IPS-18a (cell line): ENCODE results near the gene SLC35E2B.

Experiments
- H3K27ac ChIP-seq: one replicate; pipeline ENCODE4 v1.5.1; 2013; ENCODE audit warnings: low read length
- H3K27me3 ChIP-seq: one replicate; pipeline ENCODE4 v1.6.1; 2013; ENCODE audit warnings: mild to moderate bottlenecking, low read length; ENCODE audit not compliant: control insufficient read depth, insufficient read depth
- H3K36me3 ChIP-seq: one replicate; pipeline ENCODE4 v1.6.1; 2013; ENCODE audit warnings: low read depth, low read length; ENCODE audit not compliant: control insufficient read depth
- H3K4me1 ChIP-seq: one replicate; pipeline ENCODE4 v1.6.1; 2013; ENCODE audit warnings: low read depth, low read length; ENCODE audit not compliant: control insufficient read depth
- H3K4me3 ChIP-seq: one replicate; pipeline ENCODE4 v1.5.1; 2013; ENCODE audit warnings: low read length
- H3K9ac ChIP-seq: one replicate; pipeline ENCODE4 v1.6.1; 2013; ENCODE audit warnings: mild to moderate bottlenecking, low read length, moderate library complexity
- H3K9me3 ChIP-seq: one replicate; pipeline ENCODE4 v1.6.1; 2013; ENCODE audit warnings: low read depth, low read length; ENCODE audit not compliant: control insufficient read depth

SLC35E2B gene

DNA sequence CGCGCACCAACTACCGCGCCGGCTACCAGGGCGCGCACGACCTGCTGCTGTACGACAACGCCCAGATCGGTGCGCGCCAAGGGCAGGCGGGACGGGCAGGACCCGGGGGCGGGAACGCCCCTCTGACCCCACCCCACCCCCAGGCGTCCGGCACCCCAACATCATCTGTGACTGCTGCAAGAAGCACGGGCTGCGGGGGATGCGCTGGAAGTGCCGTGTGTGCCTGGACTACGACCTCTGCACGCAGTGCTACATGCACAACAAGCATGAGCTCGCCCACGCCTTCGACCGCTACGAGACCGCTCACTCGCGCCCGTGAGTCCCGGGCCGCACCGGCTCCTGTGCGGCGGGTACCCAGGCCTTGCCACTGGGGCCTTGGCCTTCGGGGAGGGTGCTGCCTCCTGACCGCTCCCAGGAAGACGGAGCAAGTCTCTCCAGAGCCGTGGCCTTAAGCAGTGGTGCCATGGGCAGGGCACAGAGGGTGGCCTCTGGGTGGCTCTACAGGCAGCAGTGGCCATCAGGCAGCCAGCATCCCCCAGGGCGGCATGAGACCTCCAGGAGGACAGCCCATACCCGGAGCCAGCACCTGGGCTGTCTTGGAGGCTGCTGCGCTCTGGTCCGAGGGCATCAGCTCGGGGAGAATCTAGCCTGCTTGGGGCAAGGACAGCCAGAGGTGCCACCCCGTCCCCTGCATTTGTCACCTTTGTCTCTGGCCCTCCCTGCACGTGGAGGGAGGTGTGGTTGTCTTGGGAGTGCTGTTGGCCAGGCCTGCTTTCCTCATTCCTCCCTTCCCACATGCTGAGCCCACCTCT is 68.8 kb downstream of the SLC35E2B start:
- Histone ChIP-seq H3K4me1 (no peaks in the 10 kb centered on the region), H3K27me3 (no peaks in the 10 kb centered on the region), H3K36me3 (no peaks in the 10 kb centered on the region), H3K9ac (no peak overlapping the region), H3K4me3 (no peak overlapping the region), H3K9me3 (no peaks in the 10 kb centered on the region), H3K27ac (no peak overlapping the region)

DNA sequence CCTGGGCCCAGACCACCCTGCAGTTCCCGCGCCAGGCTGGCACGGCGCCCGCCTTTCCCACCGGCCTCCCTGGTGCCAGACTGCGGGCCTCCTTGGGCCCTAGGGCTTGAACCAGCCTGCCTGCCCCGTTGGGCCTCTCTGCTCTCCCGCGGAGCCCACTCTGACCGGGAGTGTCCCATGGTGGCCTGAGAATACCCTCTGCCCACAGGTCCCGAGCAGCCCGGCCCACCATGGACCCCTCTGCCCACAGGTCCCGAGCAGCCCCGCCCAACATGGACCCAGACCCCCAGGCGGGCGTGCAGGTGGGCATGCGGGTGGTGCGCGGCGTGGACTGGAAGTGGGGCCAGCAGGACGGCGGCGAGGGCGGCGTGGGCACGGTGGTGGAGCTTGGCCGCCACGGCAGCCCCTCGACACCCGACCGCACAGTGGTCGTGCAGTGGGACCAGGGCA is 69.4 kb downstream of the SLC35E2B start:
- H3K4me3 ChIP-seq: no peak overlapping the region
- no peak overlapping the region for H3K9ac ChIP-seq
- no peaks in the 10 kb centered on the region for H3K36me3 ChIP-seq
- no peaks in the 10 kb centered on the region for H3K4me1 ChIP-seq
- H3K27ac ChIP-seq: no peak overlapping the region
- no peaks in the 10 kb centered on the region for H3K27me3 ChIP-seq
- no peaks in the 10 kb centered on the region for H3K9me3 ChIP-seq

DNA sequence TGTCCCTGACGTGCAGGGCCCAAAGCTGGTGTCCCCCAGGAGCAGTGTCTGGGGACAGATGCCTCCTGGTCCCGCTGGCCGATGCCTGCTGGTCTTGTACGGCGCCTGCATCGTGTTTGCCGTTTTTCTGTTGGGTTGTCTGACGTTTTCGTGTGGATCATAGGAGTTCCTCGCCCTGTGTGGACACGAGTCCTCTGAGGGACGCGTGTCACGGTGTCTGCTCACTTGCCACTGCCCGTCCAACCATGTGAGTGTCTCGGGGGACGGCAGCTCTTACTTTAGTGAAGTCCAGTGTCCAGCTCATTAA is 69.9 kb downstream of the SLC35E2B start:
- H3K9me3 ChIP-seq: no peaks in the 10 kb centered on the region
- no peak overlapping the region for H3K4me3 ChIP-seq
- no peak overlapping the region for H3K9ac ChIP-seq
- H3K27me3 ChIP-seq: no peaks in the 10 kb centered on the region
- H3K36me3 ChIP-seq: no peaks in the 10 kb centered on the region
- H3K27ac ChIP-seq: no peak overlapping the region
- H3K4me1 ChIP-seq: no peaks in the 10 kb centered on the region

DNA sequence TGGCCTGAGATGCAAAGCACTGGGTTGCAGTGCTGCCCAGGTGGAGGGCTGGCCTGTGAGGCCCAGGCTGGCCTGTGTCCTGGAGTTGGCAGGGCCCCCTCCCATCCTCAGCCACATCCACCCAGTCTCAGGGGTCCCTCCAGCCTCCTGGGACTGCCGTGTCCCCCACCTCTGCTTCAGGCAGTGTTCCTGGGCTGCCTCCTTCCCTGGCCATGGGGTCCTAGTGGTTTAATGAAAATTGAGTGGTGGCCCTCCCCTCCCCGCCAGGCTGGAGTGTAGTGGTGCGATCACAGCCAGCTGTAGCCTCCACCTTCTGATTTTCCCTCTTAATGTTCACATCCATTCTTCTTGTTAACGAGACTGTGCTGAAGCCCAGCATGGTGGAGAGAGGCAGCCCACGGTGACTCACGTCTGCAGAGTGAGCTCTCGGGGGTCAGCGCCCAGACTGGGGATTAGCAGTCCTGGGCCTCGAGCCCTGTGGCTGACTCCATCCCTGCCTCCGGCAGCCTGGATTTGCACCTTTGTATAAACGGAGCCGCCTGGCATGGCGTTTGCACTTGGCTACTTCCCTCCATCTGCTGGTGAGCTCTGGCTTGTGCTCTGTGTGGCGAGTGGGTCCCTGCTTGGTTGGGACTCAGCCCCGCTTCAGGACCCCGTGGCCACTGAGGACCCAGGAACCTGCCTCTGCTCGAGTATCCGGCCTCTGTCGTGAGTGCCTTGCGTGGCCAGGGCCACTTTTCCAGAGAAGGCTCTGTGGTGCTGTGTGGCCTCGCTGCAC is 70.4 kb downstream of the SLC35E2B start:
- no peaks in the 10 kb centered on the region for H3K36me3 ChIP-seq
- H3K9ac ChIP-seq: no peak overlapping the region
- H3K4me1 ChIP-seq: no peaks in the 10 kb centered on the region
- H3K4me3 ChIP-seq: no peak overlapping the region
- H3K9me3 ChIP-seq: no peaks in the 10 kb centered on the region
- no peak overlapping the region for H3K27ac ChIP-seq
- H3K27me3 ChIP-seq: no peaks in the 10 kb centered on the region

DNA sequence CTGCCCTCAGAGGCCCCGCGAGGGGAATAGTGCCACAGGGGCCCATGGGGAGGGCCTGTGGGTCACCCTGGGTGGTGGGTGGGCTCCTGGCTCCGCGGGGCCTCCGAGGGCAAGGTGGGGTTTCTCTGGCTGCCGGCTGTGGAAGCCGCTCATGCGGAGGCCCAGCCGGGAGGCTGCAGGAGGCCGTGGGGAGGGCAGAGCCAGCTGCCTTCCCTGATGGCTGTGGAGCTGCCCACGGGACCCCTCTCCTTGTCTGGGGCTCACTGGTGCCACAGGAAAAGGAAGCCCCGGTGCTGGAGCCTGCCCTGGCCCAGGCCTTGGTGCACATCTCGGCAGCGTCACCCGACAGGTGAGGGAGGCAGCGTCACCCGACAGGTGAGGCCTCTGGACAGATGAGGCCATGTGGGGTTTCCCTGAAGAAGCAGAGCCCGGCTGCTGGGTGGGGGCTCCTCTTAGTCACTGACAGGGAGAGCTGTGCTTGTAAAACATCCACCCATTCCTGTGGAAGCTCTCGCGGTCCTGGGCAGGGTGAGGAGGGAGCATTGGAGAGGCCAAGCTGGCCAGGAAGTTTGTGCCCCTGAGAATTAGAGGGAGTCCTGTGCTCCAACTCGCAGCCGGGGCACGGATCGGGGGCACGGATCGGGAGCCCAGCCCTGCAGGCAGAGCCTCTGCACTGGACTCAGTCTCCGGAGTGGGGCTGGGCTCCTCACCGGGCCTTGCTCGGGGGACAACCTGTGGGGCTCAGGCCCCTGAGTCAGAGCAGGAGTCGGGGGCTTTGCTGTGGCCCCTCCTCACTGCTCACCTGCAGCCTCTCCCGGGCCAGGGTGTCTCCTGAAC is 71.2 kb downstream of the SLC35E2B start:
- Histone ChIP-seq H3K27ac (no peak overlapping the region), H3K4me1 (no peaks in the 10 kb centered on the region), H3K36me3 (no peaks in the 10 kb centered on the region), H3K4me3 (no peak overlapping the region), H3K27me3 (no peaks in the 10 kb centered on the region), H3K9ac (no peak overlapping the region), H3K9me3 (no peaks in the 10 kb centered on the region)

DNA sequence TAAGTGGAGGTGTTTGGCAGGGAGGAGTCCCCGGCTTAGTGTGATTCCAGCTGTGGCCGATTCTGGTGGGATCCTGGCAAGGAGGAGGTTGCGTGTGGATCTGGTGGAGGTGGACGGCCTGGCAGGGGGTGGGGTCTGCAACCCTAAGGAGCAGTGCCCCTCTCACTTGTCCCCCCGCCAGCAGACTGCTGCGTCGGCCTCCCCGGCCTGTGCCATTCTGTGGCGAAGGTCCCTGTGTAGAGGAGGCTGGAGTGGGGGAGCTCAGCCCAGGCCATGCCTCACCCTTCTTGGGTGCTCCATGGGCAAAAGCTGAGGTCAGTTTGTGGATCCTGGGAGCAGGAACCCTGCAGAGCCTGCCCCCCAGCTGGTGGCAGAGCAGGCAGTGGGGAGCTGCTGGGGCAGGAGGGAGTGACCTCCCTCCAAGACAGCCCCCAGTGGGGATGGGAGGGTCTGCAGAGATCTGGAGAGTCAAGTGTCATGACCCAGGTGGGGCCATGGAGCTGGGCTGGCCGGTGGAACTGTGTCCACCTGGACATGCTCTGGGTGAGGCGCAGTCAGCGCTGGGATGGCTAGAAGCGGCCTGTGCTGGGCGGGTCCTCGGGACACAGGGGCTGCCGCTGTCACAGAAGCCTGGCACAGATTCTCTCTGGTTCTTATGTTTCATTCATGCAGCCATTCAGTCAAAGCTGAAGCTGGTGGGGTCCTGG is 72.0 kb downstream of the SLC35E2B start:
- Histone ChIP-seq H3K4me3 (no peak overlapping the region), H3K36me3 (no peaks in the 10 kb centered on the region), H3K27ac (no peak overlapping the region), H3K4me1 (no peaks in the 10 kb centered on the region), H3K9me3 (no peaks in the 10 kb centered on the region), H3K9ac (no peak overlapping the region), H3K27me3 (no peaks in the 10 kb centered on the region)

DNA sequence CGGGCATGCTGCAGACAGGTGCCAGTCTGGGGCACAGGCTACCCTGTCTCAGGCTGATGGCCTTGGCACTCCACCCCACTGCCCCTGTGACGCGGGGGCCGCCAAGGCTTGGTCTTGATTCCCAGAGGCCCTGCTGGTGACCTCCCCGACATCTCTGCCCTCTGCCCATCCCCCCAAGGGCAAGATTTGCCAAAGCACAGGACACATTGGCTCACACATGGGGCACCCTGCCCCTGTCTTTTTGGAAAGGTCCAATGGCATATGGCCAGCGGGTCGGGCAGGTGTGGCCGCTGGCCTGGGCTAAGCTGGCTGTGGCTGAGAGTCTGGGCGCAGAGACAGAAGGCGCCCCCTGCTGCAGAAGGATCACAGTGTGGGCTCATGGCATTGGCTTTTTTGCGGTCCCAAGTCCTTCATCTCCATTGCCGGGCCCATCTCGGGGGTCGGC is 72.7 kb downstream of the SLC35E2B start:
- no peak overlapping the region for H3K9ac ChIP-seq
- no peak overlapping the region for H3K4me3 ChIP-seq
- H3K27me3 ChIP-seq: no peaks in the 10 kb centered on the region
- H3K9me3 ChIP-seq: no peaks in the 10 kb centered on the region
- no peaks in the 10 kb centered on the region for H3K36me3 ChIP-seq
- H3K27ac ChIP-seq: no peak overlapping the region
- H3K4me1 ChIP-seq: no peaks in the 10 kb centered on the region

DNA sequence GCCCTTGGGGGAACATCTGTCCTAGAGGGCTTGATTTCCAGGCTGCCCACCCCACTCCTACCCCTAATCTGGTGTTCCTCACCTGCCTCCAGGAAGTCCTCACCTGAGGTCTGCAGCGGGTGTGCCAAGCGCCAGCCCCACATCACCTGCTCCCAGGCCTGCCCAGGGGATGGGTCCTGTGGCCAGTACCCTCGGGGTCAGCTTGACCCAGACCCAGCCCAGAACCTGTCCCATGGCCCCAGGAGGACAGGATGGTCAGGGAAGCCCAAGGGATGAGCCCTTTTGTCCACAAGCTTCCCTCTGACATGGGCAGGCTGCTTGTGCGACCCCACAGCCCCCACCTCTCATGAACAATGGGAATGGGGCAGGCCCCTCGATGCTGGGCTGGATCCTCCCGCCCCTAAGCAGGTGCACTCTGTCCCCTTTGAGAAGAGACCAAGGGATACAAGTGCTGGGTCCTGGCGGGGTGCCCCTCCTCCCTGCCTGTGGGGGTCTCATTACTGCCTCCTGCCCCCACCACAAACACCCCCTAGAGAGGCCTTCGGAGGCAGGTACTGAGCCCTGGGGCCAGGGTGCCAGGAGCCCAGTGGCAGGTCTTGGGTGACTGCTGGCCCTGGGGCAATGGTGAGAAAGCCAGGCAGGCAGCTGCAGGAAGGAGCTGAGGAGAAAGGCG is 74.1 kb downstream of the SLC35E2B start:
- Histone ChIP-seq H3K9ac (no peak overlapping the region), H3K27me3 (no peaks in the 10 kb centered on the region), H3K27ac (no peak overlapping the region)

DNA sequence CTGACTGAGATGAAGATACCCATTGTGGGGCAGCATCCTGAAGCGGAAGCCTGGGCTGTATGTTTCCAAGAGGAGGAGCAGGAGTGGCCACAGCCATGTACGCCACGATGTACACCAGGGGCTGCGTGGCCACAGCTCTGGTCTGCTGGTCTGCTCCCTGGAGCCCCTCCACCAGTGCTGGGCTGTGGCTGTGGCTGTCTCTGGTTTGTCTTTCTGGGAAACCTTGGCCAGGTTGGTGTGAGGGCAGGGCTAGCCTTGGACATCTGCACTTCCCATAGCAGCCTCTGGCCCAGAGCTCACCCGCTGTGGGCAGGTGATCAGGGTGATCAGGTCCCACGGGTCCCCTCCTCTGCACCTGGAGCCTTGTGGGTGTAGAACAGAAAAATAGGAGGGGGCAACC is 74.7 kb downstream of the SLC35E2B start:
- Histone ChIP-seq H3K9me3 (no peaks in the 10 kb centered on the region), H3K36me3 (no peaks in the 10 kb centered on the region), H3K27me3 (no peaks in the 10 kb centered on the region), H3K4me1 (peaks cover 4% of the 10 kb centered on the region), H3K9ac (no peak overlapping the region), H3K27ac (no peak overlapping the region), H3K4me3 (no peak overlapping the region)

More for the DNA sequence above, 74.1 kb downstream of the SLC35E2B start:
- Histone ChIP-seq H3K4me1 (peaks cover 4% of the 10 kb centered on the region), H3K9me3 (no peaks in the 10 kb centered on the region), H3K36me3 (no peaks in the 10 kb centered on the region), H3K4me3 (no peak overlapping the region)

DNA sequence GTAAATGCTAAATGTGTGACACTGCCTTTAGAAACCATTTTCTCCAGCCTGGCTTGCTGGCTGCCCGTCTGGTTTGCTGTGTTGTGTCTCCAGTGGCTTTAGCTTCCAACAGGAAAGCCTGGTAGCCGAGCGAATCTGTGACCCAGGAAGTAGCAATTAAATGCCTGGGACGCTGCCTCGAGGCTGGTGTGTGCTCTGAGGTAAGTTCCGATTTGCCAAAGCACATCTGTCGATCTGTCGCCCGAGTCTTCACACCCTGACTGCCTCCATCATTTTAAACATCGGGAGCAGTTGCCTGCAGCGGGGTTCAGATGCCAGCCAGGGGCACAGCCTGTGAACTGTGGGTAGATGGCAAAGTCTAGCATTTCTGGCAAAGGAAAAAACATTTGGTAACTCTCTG is 75.1 kb downstream of the SLC35E2B start:
- no peaks in the 10 kb centered on the region for H3K27me3 ChIP-seq
- H3K4me3 ChIP-seq: no peak overlapping the region
- no peaks in the 10 kb centered on the region for H3K36me3 ChIP-seq
- H3K27ac ChIP-seq: no peak overlapping the region
- peaks cover 4% of the 10 kb centered on the region for H3K4me1 ChIP-seq
- no peak overlapping the region for H3K9ac ChIP-seq
- no peaks in the 10 kb centered on the region for H3K9me3 ChIP-seq
